HG03097 (cell line): ENCODE measurements around the gene RNASE8.

Experiments used
- ATAC-seq: cut with Tn5 transposase; IDR thresholded peaks from one replicate; pipeline ENCODE4 v1.9.1; 2021; ENCODE audit not compliant: unreplicated experiment, low FRiP score

The RNASE8 gene

DNA sequence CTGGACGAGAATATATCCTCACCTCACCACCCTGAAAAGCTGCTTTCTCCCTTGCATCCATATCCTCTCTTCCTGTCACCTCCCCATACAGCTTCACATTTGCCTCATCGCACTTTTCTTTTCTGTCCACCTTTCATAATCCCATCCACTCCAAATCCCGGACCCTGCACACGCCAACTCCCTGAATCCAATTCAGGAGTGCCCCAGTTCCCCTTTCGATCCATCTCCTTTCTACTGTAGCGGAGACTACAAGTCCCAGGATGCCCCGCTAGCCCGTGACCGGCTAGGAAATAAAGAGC lies 45.7 kb downstream of the RNASE8 start:
- ATAC-seq: no peak

DNA sequence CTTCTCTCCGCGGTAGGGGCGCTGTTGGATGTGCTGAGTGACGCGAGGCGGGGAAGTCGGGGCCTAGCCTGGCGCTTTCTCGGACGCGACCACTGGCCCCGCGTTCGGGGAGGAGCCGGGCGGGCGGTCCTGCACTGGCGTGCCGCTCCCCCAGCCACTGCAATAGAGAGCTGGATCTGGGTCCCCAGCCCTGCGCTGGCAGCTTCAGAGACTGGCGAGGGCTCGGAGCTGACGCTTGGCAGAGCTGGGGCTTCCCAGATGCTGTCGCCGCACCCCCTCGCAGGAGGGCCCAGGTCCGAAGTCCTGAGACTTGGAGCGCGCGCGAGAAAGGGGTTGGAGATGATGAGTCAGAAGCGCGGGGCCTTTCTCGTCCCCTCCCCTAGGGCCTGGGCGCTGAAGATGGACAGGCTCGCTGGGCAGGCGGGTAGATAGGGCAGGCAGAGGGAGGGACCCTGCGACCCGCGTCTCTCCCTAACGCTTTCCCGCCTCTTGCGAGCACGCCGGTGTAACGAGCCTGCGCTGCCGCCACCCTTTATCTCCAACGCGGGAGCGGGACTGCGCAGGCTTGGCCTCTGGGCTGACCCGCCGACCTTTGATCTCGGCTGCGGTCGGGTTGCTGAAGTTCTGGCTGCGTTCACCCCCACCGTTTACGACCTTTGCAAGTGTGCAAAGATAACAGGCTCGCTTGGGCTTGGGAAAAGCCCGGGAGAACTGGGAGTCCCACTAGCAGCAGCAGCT lies 46.3 kb downstream of the RNASE8 start:
- ATAC-seq: peak; percentile 90

DNA sequence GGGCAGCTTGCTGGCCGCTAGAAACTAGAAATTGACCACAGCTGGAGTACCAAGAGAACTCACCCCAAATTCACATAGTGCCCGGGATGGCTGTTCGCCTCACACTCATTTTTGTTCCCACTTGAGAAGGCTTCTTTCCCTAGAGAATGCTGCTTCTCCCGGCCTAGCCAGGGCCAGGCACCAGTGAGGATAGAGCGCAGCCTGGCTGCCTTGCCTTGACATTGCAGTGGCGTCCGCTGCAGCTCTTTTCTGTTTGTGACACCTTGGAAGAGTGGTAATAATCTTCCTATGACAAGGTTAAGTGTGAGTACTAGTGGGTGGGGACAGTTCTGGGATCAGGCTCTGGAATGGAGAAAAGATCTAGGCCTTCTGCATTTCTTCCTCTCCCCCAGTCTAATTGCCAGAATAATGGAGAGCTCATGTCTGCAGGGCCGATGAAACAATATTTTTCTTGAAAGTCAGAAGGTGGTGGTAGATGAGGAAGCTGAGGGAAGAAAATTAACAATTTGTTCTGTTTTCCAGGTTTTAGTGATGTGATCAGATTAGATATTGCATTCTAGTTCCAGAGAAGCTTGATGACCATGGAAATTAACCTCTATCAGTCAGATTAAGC lies 46.9 kb downstream of the RNASE8 start:
- no peak for ATAC-seq

DNA sequence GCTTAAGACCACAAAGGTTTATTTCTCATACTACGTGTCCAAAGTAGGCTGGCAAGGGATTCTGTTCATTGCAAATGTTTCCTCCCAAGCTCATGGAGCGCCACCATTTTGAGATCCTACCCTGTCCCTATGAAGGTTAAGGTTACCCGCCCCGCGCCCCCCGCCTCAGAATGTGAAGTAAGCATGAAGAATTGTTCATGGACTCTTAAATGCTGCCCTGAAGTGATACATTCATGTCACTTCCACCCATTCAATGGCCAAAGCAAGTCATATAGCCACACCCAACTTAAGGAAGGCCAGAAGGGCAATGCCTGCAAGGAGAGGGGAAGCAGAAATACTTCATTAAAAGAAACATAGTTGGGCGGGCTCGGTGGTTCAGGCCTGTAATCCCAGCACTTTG lies 47.5 kb downstream of the RNASE8 start:
- no peak for ATAC-seq

DNA sequence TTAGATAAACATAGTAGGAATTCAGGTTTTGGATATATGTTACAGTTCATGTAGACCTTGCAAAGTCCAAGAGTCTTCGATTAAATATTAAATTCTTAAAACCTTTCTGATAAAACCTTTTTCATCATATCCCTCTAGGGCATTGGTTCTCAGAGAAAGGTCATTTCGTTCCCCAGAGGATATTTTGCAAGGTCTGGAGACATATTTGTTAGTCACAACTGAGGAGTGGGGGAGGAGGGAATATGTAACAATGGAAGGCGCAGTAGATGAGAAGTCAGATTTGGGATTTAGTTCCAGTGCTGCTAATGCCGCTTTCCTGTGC lies 48.5 kb downstream of the RNASE8 start:
- no peak for ATAC-seq

DNA sequence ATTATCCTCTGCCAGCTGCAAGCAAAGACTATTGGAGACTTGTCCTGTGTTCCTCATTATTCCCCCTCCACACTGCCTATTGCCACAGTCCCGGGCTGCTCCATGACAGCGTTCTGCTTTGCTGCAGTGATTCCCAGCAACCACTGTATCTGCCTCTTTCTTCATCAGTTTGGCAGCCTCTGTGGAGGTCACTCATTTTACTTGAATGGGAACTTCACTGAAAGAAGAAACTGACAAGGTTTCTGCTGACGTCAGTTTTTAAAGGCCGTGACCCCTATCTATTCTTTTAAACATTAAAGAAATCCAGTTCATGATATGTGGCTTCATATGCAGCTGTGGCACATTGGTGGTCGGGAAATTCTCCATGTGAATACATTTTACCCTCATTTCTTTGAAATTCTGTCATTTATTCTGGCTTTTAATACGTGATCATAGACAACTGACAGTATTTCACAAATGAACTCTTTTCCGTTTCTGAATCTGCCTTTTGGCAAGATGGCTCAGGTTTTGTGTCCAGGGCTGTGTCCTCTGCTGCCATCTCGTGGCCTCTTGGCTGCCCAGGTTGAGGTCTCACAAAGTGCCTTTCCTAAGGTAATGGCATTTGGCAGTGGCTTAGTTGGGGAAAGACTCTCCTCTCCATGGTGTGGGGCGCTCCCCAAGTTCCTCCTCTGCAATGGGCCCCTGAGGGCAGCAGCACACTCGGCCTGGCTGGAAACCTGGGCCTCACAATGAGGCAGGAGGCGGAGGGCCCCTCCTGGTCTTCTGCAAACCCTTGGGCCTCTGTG lies 49.1 kb downstream of the RNASE8 start:
- ATAC-seq: no peak

DNA sequence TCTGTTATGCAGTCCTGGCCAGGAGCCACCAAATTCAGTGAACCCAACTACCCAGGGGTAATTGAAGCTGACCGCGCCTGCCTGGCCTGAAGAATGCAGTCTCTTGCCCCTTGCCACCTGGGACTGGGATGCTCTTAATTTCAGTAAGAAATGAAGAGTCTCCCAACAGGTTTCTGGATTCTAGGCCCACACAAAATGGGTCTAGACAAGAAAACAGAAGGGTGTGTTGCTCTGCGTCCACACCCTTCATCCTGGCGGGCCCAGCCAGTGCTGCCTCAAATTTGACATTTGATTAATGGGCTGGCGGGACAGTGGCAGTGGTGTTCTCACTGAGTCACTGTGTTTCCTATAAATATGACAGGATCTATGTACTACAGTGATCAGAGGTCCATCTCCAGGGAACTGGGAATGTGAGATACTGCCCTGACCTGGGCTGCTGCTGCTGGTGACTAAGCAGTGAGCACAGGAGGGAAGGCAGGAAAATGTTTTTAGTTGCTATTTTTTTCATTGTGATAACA lies 49.7 kb downstream of the RNASE8 start:
- no peak for ATAC-seq
